Heart right ventricle (tissue), 16 donors: ENCODE data around the gene ZNF469. TPM values are rescaled to one million over a fixed set of nuclear protein-coding genes. Genes with fewer than 3 reads are reported as not detected.

Source experiments
- ATAC-seq, 8 donors: fragments of 200-7000 bp; cut with Tn5 transposase; one replicate each; pipeline ENCODE4 v1.9.1; 2020; ENCODE audit warnings: mild to moderate bottlenecking in 8 of 8, moderate library complexity in 8 of 8, moderate number of reproducible peaks in 1 of 8
- DNase-seq, 2 donors: peaks; one replicate each; pipeline ENCODE4 v3.0.0-alpha.2; 2020
- H3K27ac ChIP-seq, 10 donors: fragments of 200-600 bp; sonication (generic) in 2 of 10; one replicate each; pipeline versions ENCODE4 v1.5.0 to v1.8.0; 2020 to 2022; ENCODE audit warnings: mild to moderate bottlenecking in 3 of 10
- H3K27me3 ChIP-seq, 7 donors: fragments of 200-600 bp; one replicate each; pipeline ENCODE4 v1.8.0; 2021 to 2022; ENCODE audit warnings: mild to moderate bottlenecking in 2 of 7
- H3K36me3 ChIP-seq, 9 donors: fragments of 200-600 bp; sonication (generic) in 1 of 9; one replicate each; pipeline versions ENCODE4 v1.5.0 to v1.8.0; 2020 to 2022; ENCODE audit warnings: mild to moderate bottlenecking in 2 of 9
- H3K4me1 ChIP-seq, 9 donors: fragments of 200-600 bp; sonication (generic) in 1 of 9; one replicate each; pipeline versions ENCODE4 v1.5.0 to v1.8.0; 2020 to 2022; ENCODE audit warnings: mild to moderate bottlenecking in 4 of 9
- H3K4me3 ChIP-seq, 10 donors: fragments of 200-600 bp; sonication (generic) in 2 of 10; one replicate each; pipeline versions ENCODE4 v1.5.0 to v1.8.0; 2020 to 2022; ENCODE audit warnings: mild to moderate bottlenecking in 7 of 10, moderate library complexity in 2 of 10
- H3K9me3 ChIP-seq, 11 donors: fragments of 200-600 bp in 10 of 11; sonication (generic) in 2 of 11; one replicate each; pipeline versions ENCODE4 v1.5.0 to v1.8.0; 2013 to 2022; ENCODE audit warnings: mild to moderate bottlenecking in 2 of 11, control low read depth in 1 of 11, moderate library complexity in 1 of 11
- CTCF ChIP-seq, 9 donors: fragments of 200-600 bp; sonication (generic) in 2 of 9; IDR thresholded peaks; one replicate each; pipeline versions ENCODE4 v1.5.0 to v1.8.0; 2021 to 2022; ENCODE audit warnings: antibody characterized with exemption in 9 of 9, mild to moderate bottlenecking in 5 of 9, moderate library complexity in 1 of 9
- WGBS, 2 donors: extraction: QIAGEN DNeasy Blood & Tissue Kit; methylation state at CpG; one replicate each; pipeline ENCODE4 v1.1.7; 2013; ENCODE audit warnings: inconsistent platforms in 1 of 2; 5-methylcytosine and 5-hydroxymethylcytosine counted together
- intact Hi-C, 10 donors: fragments of 100-400 bp; cut with DNase I; formaldehyde crosslinking; loops; one replicate each; pipeline versions ENCODE4 v1.11.1 to v1.14.2; 2022
- polyA plus RNA-seq, 2 donors: library from polyadenylated mRNA; stranded (reverse); fragments of 200-250 nt; gene quantifications; one replicate each; pipeline ENCODE4 v1.2.3, GENCODE V29; 2013
- total RNA-seq, 10 donors: library from RNA; stranded (reverse); fragmentation: NEBNext Ultra II Directional in 3 of 10; extraction: Animal tissue kit (Norgen Biotek cat#: 25700) in 3 of 10; gene quantifications; one replicate each; pipeline versions ENCODE4 v1.2.1 to v1.2.4, GENCODE V29; 2021 to 2023
- donor health status: Arrhythmogenic right ventricular cardiomyopathy.
- donor health status: ischemic (EF 13 %, LVEDD 7.1; RV severe dilation, severe dysfunction).
- donor health status: healthy with polysubstance abuse.
- donor health status: DM: no; HTN: yes; CAD: no.
- donor health status: DM: no; HTN: no; CAD: no.
- donor health status: ischemic (EF 25% LVEDD 6.9; RV normal size, moderate dysfunction).
- donor health status: ischemic (EF 25% LVEDD 5.7; RV mildly dilated, moderate dysfunction).
- donor health status: healthy.
- donor health status: DM: yes; HTN: yes; CAD: no.
- donor health status: Ischemic cardiomyopathy.
- donor health status: ischemic (EF 35%, LVEDD 5.7; RV mildly dilated, moderate dysfunction).
- donor health status: nonischemic (EF 11% LVEDD 7.7; RV severe dilation, severe dysfunction).
- donor health status: DM: yes; HTN: yes; CAD: no.
- donor health status: PGD.
- donor health status: ischemic (EF 29% LVEDD 5.4; RV normal size, mild dysfunction).
- donor health status: nonischemic (EF 23%, LVEDD 6.1; RV moderate dilation, normal function).

The ZNF469 gene
- total and polyA plus RNA-seq, 12 donors = 0.23 to 1.7 (median 1.00) TPM

GRCh38 chr16:88424587-88425235, 42.0 kb downstream of the ZNF469 start:
- no peaks in the 10 kb centered on the region for H3K36me3 ChIP-seq
- ATAC-seq (peak in 4 of 8 donors; percentile 17 to 54 (median 43)), DNase-seq (peak in 1 of 2 donors; percentile 49)
- no peak overlapping the region for H3K4me3 ChIP-seq
- H3K27me3 ChIP-seq = peaks cover 0 to 13% (median 3%) of the 10 kb centered on the region in 7 donors
- H3K9me3 ChIP-seq = no peaks in the 10 kb centered on the region
- no peak overlapping the region for H3K27ac ChIP-seq
- 49 to 50% methylated on average over 24 of the region's 24 CpGs for WGBS, 2 donors
- TF ChIP-seq CTCF (IDR thresholded peaks at IDR 0.05) = no peak
- H3K4me1 ChIP-seq = peaks cover 0 to 17% (median 9%) of the 10 kb centered on the region in 9 donors
- intact Hi-C loops = no loop called here

- intact Hi-C loops = no loop called here
- ATAC-seq = no peak
- peaks cover 0 to 28% (median 18%) of the 10 kb centered on the region in 9 donors for H3K4me1 ChIP-seq
Observed at GRCh38 chr16:88426018-88426417, 43.3 kb downstream of the ZNF469 start.

GRCh38 chr16:88427376-88427775, 44.6 kb downstream of the ZNF469 start:
- H3K4me3 ChIP-seq = no peak overlapping the region
- DNase-seq (no peak), ATAC-seq (no peak)
- no peak overlapping the region for H3K27ac ChIP-seq
- H3K4me1 ChIP-seq = peaks cover 0 to 37% (median 22%) of the 10 kb centered on the region in 9 donors
- no peaks in the 10 kb centered on the region for H3K9me3 ChIP-seq
- peaks cover 9 to 34% (median 27%) of the 10 kb centered on the region in 7 donors for H3K27me3 ChIP-seq
- no peaks in the 10 kb centered on the region for H3K36me3 ChIP-seq
- no peak for TF ChIP-seq CTCF (IDR thresholded peaks at IDR 0.05)
- WGBS, 2 donors = 93 to 94% methylated on average over 19 of the region's 19 CpGs
- intact Hi-C loops = no loop called here

More at GRCh38 chr16:88426018-88426417, 43.3 kb downstream of the ZNF469 start:
- Histone ChIP-seq H3K27me3 (peaks cover 1 to 24% (median 14%) of the 10 kb centered on the region in 7 donors), H3K4me3 (no peak overlapping the region), H3K36me3 (no peaks in the 10 kb centered on the region), H3K27ac (no peak overlapping the region), H3K9me3 (no peaks in the 10 kb centered on the region)
- no peak for DNase-seq
- no peak for TF ChIP-seq CTCF (IDR thresholded peaks at IDR 0.05)
- WGBS, 2 donors = 91% methylated on average over 13 of the region's 13 CpGs

GRCh38 chr16:88428156-88428555, 45.4 kb downstream of the ZNF469 start:
- Histone ChIP-seq H3K4me1 (peaks cover 0 to 37% (median 22%) of the 10 kb centered on the region in 9 donors), H3K27me3 (peaks cover 9 to 37% (median 33%) of the 10 kb centered on the region in 7 donors), H3K36me3 (no peaks in the 10 kb centered on the region), H3K4me3 (no peak overlapping the region), H3K9me3 (no peaks in the 10 kb centered on the region), H3K27ac (no peak overlapping the region)
- TF ChIP-seq CTCF (IDR thresholded peaks at IDR 0.05) = no peak
- no peak for ATAC-seq
- WGBS, 2 donors = 91 to 92% methylated on average over 19 of the region's 19 CpGs
- DNase-seq = no peak
- intact Hi-C loops = no loop called here
